Activated CD4-positive, CD25-positive, alpha-beta regulatory T cell (primary cell): ENCODE data around the gene EPO.

Source experiments
- DNase-seq, 4 experiments: peaks; one replicate each; lab custom pipeline; 2025; lab: John Stamatoyannopoulos, UW

The EPO gene

DNA sequence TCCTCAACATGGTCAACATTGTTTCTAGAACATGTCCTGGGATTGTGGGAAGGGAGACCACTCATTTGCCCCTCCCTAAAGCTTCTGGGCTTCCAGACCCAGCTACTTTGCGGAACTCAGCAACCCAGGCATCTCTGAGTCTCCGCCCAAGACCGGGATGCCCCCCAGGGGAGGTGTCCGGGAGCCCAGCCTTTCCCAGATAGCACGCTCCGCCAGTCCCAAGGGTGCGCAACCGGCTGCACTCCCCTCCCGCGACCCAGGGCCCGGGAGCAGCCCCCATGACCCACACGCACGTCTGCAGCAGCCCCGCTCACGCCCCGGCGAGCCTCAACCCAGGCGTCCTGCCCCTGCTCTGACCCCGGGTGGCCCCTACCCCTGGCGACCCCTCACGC, at the start of gene EPO:
Gene EPO (plus strand): TSS at position 190 of the 392 bp plus-strand sequence. CDS start 513 bp downstream, outside the sequence.
- no peak for DNase-seq

GRCh38 chr7:100671353-100672327, 48.6 kb upstream of the EPO start:
- no peak for DNase-seq

DNA sequence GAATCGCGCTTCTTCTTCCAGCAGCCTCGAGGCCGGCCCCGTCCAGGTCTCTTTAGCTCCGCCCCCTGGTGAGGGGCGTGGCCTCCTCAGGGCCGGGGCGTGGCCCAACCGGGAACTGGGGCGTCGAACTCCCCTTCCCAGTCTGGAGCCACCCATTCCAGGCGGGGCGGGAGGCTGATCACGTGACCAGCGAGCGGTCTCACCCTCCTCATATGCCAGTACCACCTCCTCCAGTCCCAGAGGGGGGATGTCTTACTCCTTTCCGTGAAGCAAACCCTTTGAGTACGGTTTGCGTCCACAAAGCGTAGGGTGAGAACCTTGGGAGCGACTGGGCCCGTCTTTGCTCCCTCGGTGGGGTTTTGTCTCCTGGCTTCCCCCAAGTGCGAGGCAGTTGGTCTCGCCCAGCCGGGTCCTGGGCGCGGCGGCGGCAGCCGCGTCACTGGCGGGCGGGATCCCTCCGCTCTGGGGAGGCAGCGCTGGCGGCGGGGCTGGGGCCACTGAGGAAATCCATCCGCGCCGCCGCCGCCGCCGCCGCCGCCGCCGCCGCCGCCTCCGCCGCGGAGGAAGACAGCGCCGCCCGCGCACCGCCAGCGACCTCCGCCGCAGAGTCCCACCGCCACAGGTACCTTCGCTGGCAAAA, 46.8 kb upstream of the EPO start, which contains the start of gene GNB2:
Gene GNB2 (plus strand): TSS at position 439 of the 640 bp plus-strand sequence. CDS start 2,526 bp downstream, outside the sequence.
- peak; percentile 95 to 99 (median 97) for DNase-seq

DNA sequence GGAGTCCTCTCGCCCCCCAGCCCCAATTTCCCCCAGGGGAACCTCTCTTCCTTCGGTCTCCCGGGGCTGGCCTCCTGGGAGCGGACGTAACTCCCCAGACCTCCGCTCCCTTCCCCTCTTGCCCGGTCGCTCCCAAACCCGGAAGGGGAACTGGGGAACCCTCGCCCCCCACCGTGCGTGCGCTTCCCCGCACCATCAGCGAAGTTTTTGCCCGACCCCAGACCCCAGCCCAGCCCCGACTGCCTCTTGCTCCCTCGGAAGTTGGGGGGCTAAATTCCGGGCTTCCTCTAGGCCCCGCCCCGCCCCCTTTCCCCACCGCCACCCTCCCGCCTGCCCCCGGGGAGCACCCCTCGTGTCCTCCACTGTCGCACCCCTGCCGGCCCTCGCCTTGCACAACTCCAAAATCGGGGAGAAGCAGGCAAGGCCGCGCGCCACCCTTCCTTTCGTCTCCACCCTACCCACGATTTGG, 46.3 kb upstream of the EPO start:
- no peak for DNase-seq

DNA sequence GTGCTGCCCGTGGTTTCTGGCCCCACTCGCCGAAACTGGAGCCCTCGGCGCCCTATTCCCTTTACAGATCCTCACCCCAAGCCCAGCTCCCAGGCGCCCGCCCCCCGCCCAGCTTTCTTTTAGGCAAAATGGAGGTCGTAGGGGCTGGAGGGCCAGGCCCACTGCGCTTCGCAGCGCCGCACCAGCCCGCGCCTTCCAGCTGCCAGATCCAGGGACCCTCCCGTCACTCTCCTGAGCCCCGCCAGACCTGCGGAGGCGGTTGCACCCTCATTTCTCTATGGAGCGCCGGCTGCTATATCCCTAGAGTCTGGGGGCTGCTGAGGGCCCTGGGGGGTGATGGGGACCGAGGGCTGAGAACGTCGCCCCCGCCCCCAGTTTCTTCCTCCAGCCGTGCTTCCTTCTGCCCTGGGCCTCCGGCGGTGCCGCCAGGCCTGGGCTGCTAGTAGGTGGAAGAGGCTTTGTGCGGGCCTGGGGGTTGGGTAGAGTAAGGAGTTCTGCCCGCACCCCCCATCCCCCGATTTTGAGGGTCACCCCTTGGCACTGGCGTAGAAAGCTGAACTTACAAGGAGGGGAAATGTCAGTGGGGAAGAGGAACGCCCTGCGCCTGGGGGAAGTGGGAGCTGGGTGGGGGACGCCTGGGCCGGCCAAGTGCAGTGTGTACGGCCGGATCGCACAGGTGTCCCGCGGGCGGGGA, 45.7 kb upstream of the EPO start:
- DNase-seq, result no peak

DNA sequence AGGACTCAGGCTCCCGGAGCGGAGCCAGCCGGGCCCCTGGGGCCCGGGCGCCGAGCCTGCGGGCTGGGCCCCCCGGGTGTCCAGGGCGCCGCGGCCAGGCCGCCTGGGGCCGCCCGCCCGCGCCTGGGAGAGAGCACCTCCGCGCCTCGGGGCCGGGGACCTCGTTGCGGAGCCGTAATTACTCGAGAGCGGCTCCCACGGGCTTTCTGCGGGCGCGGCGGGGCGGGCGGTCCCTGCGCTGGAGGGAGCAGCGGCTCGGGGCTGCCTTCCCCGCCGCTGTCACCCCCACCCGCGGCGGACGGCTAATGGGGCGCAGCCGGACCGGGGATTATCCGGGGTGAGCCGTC, 45.2 kb upstream of the EPO start:
- DNase-seq, result no peak

DNA sequence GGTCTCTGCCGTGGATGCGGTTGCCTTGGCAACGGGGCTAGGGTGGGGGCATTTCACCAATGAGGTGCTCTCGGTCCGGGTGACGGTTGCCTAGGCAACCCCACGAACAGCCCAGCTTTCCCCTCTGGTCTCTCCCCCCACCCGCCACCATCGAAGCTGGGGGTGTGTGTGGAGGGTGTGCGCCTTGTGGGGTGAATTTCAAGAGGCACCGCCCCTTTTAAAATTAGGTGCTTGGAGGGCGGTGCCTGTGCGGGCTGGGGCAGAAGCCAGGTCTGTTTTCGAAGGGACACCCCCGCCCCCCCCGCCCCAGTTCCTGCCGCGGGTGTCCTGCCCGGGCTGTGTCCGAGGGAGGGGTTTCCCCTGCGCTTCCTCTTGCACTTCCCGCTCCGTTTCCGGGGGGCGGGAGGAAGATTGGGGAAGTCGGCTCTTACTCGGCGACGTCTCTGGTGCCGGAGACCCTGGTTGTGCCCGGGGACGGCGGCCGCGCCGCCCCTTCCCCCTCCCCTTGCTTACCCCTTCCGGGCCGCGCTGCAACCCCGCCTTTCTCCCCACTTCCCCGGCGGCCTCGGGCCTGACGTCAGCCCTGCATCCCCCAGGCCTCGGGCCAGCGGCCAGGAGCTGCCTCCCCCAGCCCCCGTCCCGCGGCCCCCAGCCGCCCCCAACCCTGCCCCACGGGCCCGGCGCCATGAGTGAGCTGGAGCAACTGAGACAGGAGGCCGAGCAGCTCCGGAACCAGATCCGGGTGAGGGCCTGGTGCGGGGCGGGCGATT, 44.5 kb upstream of the EPO start:
- peak; percentile 71 to 83 (median 77) for DNase-seq

DNA sequence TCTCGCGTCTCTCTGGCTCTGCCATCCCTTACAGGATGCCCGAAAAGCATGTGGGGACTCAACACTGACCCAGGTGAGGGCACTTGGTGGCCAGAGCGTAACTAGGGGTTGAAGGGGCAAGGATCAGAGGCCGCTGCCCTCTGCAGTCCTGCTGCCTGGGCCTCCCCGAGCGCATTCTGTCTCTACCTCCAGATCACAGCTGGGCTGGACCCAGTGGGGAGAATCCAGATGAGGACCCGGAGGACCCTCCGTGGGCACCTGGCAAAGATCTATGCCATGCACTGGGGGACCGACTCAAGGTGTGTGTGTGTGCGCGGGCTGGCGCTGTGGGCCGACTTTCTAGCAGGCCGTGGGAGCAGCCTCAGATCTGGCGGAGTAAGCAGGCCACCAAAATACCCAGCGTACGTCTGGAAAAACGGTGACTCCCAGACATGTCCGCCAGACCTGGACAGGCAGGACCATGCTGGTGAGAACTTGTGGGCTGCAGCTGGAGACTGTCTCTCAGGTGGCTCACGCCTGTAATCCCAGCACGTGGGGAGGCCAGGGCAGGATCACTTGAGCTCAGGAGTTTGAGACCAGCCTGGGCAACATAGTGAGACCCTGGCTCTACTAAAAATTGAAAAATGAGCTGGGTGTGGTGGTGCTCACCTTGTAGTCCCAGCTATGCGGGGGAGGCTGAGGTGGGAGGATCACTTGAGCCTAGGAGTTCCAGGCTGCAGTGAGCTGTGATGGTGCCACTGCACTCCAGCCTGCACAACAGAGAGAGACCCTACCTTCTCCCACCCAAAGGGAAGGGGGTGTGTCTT, 43.6 kb upstream of the EPO start:
- DNase-seq, result no peak

- DNase-seq, result no peak
Observed at GRCh38 chr7:100677308-100678267, 42.7 kb upstream of the EPO start.

DNA sequence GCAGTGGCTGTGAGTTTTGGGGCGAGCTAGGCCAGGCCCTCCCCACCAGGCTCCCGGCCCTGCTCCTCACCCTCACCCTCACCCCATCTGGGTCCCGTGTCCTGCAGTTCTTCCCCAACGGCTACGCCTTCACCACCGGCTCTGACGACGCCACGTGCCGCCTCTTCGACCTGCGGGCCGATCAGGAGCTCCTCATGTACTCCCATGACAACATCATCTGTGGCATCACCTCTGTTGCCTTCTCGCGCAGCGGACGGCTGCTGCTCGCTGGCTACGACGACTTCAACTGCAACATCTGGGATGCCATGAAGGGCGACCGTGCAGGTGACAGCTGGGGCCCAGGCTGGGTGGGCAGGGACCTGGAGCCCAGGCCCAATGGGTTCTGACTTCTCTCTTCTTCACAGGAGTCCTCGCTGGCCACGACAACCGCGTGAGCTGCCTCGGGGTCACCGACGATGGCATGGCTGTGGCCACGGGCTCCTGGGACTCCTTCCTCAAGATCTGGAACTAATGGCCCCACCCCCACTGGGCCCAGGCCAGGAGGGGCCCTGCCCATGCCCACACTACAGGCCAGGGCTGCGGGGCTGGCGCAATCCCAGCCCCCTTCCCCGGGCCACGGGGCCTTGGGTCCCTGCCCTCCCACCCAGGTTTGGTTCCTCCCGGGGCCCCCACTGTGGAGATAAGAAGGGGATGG, 41.8 kb upstream of the EPO start:
- DNase-seq, result no peak

DNA sequence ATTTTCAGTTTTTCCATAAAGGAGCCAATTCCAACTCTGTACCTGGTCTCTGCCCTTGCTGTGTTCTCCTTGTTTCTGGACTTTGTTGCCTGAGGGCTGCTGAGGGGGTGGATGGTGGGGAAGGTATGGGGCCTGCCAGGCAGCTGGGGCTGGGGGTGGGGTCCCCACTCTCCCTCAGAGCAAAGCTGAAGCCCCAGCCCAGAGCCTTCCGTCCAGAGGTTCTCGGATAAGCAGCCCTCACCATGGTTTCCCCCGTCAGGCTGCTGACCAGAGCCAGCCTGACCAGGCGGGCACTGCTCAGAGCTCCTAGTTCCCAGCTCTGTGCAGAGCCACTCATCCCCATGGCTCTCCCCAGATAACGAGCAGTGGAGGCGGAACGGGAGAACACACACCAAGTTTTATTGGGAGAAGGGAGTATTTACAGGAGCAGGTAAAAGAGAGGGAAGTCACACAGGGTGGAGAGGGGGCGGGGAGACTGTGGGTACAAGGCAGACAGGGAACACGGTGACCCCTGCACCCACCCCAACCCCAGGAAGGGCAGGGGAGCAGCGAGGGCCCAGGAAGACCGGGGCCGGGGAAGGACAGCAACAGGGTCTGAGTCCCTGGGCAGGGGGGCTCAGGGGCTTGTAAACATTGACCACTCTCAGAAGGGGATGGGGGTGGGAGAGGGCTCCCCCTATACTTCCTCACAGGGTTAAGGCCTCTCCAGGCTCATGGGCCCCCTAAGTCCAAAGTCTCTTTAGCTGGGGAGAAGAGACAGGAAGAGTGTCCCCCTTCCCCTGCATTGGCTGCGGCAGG, 40.9 kb upstream of the EPO start:
- DNase-seq, result no peak

- no peak for DNase-seq
Observed at GRCh38 chr7:100679927-100680575, 40.2 kb upstream of the EPO start.

GRCh38 chr7:100680576-100681271, 39.5 kb upstream of the EPO start:
- no peak for DNase-seq

DNA sequence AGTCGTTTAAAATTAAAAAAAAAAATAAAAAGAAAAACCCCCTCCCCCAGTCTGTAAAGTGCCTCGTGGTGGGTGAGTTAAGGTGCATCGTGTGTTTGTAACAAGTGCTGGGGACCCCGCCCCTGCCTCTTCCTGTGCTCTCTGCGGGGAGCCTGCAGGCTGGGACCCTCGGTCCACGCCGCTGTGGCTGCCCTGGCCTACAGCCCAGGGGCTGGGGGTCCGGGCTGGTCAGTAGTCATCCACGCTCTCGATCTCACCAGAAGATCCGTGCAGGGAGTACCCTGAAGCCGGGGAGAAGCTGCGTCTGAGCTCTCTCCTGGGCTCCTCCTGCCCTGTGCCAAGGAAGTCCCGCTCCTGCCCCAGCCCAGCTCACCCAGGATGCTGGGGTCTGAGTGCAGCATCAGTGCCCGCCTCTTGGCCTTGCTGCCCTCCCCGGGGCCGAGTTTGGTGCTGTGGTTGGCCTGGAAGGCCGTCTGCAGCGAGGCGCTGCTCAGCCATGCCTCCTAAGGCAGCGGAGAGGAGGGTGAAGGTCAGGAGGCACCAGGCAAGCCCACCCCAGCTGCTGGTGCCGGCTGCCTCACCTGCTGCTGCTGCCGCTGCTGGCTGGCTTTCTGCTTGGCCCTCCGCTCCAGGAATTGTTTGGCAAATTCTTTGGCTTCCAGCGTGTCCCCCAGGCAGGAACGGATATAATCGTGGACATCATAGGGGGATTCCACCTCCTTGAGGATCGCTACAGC, 38.6 kb upstream of the EPO start:
- no peak for DNase-seq

DNA sequence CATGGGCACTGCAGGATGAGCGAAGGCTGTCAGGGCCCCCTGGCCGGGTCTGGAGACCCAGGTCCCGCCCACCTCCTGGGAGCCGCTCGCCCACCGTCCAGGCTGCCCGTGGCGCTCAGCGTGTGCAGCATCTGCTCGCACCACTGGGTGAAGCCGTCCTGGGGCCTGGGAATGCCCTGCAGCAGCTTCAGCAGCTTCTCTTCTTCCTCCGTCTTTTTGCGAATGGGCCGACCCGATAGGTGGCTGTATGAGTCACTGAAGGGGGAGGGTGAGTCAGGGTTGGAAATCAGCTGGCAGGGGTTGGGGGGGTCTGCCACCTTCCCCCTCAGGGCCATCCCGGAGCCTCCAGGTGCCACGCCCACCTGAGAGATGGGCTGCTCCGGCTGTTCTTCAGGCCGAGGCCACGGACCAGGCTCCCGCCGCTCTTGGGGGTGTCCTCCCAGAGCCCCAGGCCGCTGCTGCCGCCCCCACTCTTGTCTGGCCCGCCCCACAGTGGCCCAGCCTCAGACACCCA, 38.0 kb upstream of the EPO start:
- no peak for DNase-seq
